K562 (cell line): ENCODE data around the gene KIF7. TPM values are rescaled to one million over a fixed set of nuclear protein-coding genes. Genes with fewer than 3 reads are reported as not detected.
A peak's percentile ranks its signal among the peaks of the same experiment; 100 is the strongest.

Experiments used
- ATAC-seq: fragments of 200-7000 bp; cut with Tn5 transposase; 3 replicates; pipeline ENCODE4 v1.9.1; 2020; ENCODE audit warnings: moderate library complexity
- BruUV-seq: library from RNA; stranded (reverse); fragments of 400-500 nt; replicated peaks from 2 replicates; lab custom pipeline; 2021; lab: Mats Ljungman, UMichigan
- CTCF ChIA-PET: fragments of 300-600 bp; formaldehyde crosslinking; extraction: SDS; loops from one replicate; lab custom pipeline; 2021; ENCODE audit warnings: low intra/inter-chr PET ratio; lab: Yijun Ruan, JAX
- POLR2A ChIA-PET: fragments of 300-600, 350-650 bp; sonication (Branson Sonifier 250); formaldehyde crosslinking; extraction: SDS; loops from one replicate; lab custom pipeline; 2021; ENCODE audit warnings: antibody characterized with exemption, inconsistent platforms; lab: Yijun Ruan, JAX
- DNase-seq, 4 experiments: peaks; one replicate each; pipeline versions ENCODE4 v3.0.0 to v3.0.0-alpha.2; 2011 to 2018; ENCODE audit warnings: low spot score in 3 of 4, mixed read lengths in 3 of 4; ENCODE audit errors: extremely low read depth in 1 of 4
- FAIRE-seq: peaks from 2 replicates; lab custom pipeline; 2011; peaks lifted over from hg19 to GRCh38; lab: Jason Lieb, UNC
- H2AFZ ChIP-seq: 2 replicates; pipeline ENCODE4 v1.6.0; 2011; ENCODE audit warnings: low read depth, low read length, control low read depth, inconsistent platforms
- H3K27ac ChIP-seq: fragments of 200-600 bp; 3 replicates; pipeline ENCODE4 v1.8.0; 2011; ENCODE audit warnings: low read depth, mild to moderate bottlenecking, control low read depth, inconsistent platforms, low read length, moderate library complexity, mixed read lengths; ENCODE audit errors: extremely low read depth
- H3K27me3 ChIP-seq, 2 experiments: fragments of 300-600 bp in 1 of 2; 2 replicates in 1 of 2; 3 replicates in 1 of 2; pipeline versions ENCODE4 v1.6.0 to v1.8.0; 2011; ENCODE audit warnings: inconsistent platforms in 2 of 2, low read length in 2 of 2, mild to moderate bottlenecking in 1 of 2, mixed read lengths in 1 of 2, moderate library complexity in 1 of 2; ENCODE audit not compliant: control insufficient read depth in 2 of 2, insufficient read depth in 2 of 2
- H3K36me3 ChIP-seq: fragments of 300-600 bp; 3 replicates; pipeline ENCODE4 v1.8.0; 2011; ENCODE audit warnings: mild to moderate bottlenecking, low read length, inconsistent platforms; ENCODE audit not compliant: control insufficient read depth, insufficient read depth
- H3K4me1 ChIP-seq, 2 experiments: fragments of 200-600 bp in 1 of 2; replicated peaks in 1 of 2; 2 replicates in 1 of 2; 3 replicates in 1 of 2; pipeline versions ENCODE4 v1.5.1 to v1.8.0; 2011; ENCODE audit warnings: inconsistent platforms in 2 of 2, low read length in 2 of 2, mild to moderate bottlenecking in 1 of 2, mixed read lengths in 1 of 2, moderate library complexity in 1 of 2; ENCODE audit not compliant: control insufficient read depth in 2 of 2, insufficient read depth in 2 of 2
- H3K4me2 ChIP-seq: 2 replicates; pipeline ENCODE4 v1.6.1; 2011; ENCODE audit warnings: low read length, control low read depth, inconsistent platforms, mixed read lengths; ENCODE audit not compliant: insufficient read depth
- H3K4me3 ChIP-seq: fragments of 200-600 bp; sonication (generic), shearing (Covaris generic); 2 replicates; pipeline ENCODE4 v1.5.1; 2016; ENCODE audit warnings: control low read depth, inconsistent platforms
- H3K79me2 ChIP-seq: fragments of 200-600 bp; 3 replicates; pipeline ENCODE4 v1.8.0; 2011; ENCODE audit warnings: low read length, inconsistent platforms; ENCODE audit not compliant: control insufficient read depth, insufficient read depth
- H3K9ac ChIP-seq, 2 experiments: 2 replicates each; pipeline versions ENCODE4 v1.6.0 to v1.6.1; 2011; ENCODE audit warnings: low read depth in 2 of 2, low read length in 2 of 2, control low read depth in 1 of 2, inconsistent platforms in 1 of 2, mild to moderate bottlenecking in 1 of 2, mixed read lengths in 1 of 2; ENCODE audit not compliant: insufficient read depth in 1 of 2
- H3K9me1 ChIP-seq: one replicate; pipeline ENCODE4 v1.6.0; 2011; ENCODE audit warnings: inconsistent platforms, mild to moderate bottlenecking, low read length, moderate library complexity; ENCODE audit not compliant: control insufficient read depth, insufficient read depth
- H3K9me3 ChIP-seq: replicated peaks from 2 replicates; pipeline ENCODE4 v1.5.1; 2011; ENCODE audit warnings: low read depth, low read length, inconsistent platforms; ENCODE audit not compliant: control insufficient read depth, insufficient read depth
- H4K20me1 ChIP-seq: replicated peaks from 2 replicates; pipeline ENCODE4 v1.6.1; 2011; ENCODE audit warnings: low read length, inconsistent platforms, mixed read lengths; ENCODE audit not compliant: control insufficient read depth, insufficient read depth
- CEBPB ChIP-seq: fragments of 450-650 bp; IDR thresholded peaks from 2 replicates; pipeline ENCODE4 v1.6.1; 2016; ENCODE audit warnings: missing genetic modification characterization, missing compliant biosample characterization
- CGGBP1 ChIP-seq: fragments of 250-450 bp; sonication (Bioruptor Pico); IDR thresholded peaks from 2 replicates; pipeline ENCODE4 v1.9.0; 2021; ENCODE audit warnings: mild to moderate bottlenecking
- ESRRB ChIP-seq: fragments of 250-450 bp; sonication (Bioruptor Pico); IDR thresholded peaks from 2 replicates; pipeline ENCODE4 v1.5.0; 2020; ENCODE audit warnings: mild to moderate bottlenecking, moderate library complexity, borderline replicate concordance
- ETS2 ChIP-seq: IDR thresholded peaks from 2 replicates; pipeline ENCODE4 v1.6.1; 2016; ENCODE audit warnings: borderline replicate concordance, missing genetic modification characterization, mild to moderate bottlenecking, moderate library complexity, missing compliant biosample characterization; ENCODE audit not compliant: poor library complexity, severe bottlenecking
- RBM14 ChIP-seq: fragments of 200-400 bp; formaldehyde crosslinking; IDR thresholded peaks from 2 replicates; pipeline ENCODE4 v1.6.1; 2018; ENCODE audit warnings: low read depth, mild to moderate bottlenecking, low read length, moderate library complexity, borderline replicate concordance; ENCODE audit not compliant: insufficient read depth
- ZNF274 ChIP-seq: IDR thresholded peaks from 2 replicates; pipeline ENCODE4 v1.6.1; 2011; ENCODE audit warnings: low read depth, mild to moderate bottlenecking, low read length, moderate library complexity, borderline replicate concordance
- WGBS: fragments of 100-300 bp; shearing (Covaris generic); methylation state at CpG from one replicate; pipeline ENCODE4 v1.1.6; 2016; ENCODE audit warnings: low coverage, mixed read lengths; ENCODE audit not compliant: insufficient coverage; ENCODE audit errors: missing lambda C conversion rate; 5-methylcytosine and 5-hydroxymethylcytosine counted together
- in situ Hi-C: fragments of 300-500 bp; cut with MboI; formaldehyde crosslinking; loops from 4 replicates; pipeline ENCODE4 v1.15.0; 2018; ENCODE audit warnings: inconsistent platforms, mixed read lengths
- intact Hi-C: fragments of 100-400 bp; cut with micrococcal nuclease; formaldehyde crosslinking; loops from 2 replicates; pipeline ENCODE4 v1.14.2; 2022
- polyA plus RNA-seq, 8 experiments: library from polyadenylated mRNA; depleted of rRNA in 4 of 8; stranded (reverse) in 5 of 8; unstranded in 3 of 8; fragments of >200 nt; fragmentation: Nextera tagmentation in 2 of 8; fragmentation: Illumina TruSeq in 1 of 8; extraction: Ambion mirVana in 2 of 8; extraction: Trizol in 1 of 8; gene quantifications; 2 replicates each; pipeline versions ENCODE4 v1.2.1 to v1.2.3, GENCODE V29; 2011 to 2014; ENCODE audit warnings: inconsistent platforms in 1 of 8, missing spikeins in 1 of 8
- total RNA-seq, 7 experiments: library from RNA; depleted of rRNA in 6 of 7; stranded (reverse); fragments of >200 nt in 6 of 7; fragmentation: Illumina TruSeq in 2 of 7; extraction: Trizol in 2 of 7; gene quantifications; 2 replicates each; pipeline versions ENCODE4 v1.2.1 to v1.2.3, GENCODE V29; 2011 to 2021; ENCODE audit warnings: low replicate concordance in 1 of 7

Gene KIF7
- total and polyA plus RNA-seq, 9 of the 15 experiments (the other 6 are each of a cell fraction or from before 2014, with no cell fraction given) = 0.04 to 2.0 (median 0.58) TPM

GRCh38 chr15:89611317-89611716 is 44.0 kb downstream of the KIF7 start:
- Histone ChIP-seq H3K4me1 (no peaks in the 10 kb centered on the region), H3K9me3 (no peaks in the 10 kb centered on the region), H3K27ac (no peak overlapping the region), H3K4me3 (no peak overlapping the region), H3K9ac (no peak overlapping the region), H3K9me1 (no peaks in the 10 kb centered on the region), H3K79me2 (peaks cover 13% of the 10 kb centered on the region; the same call in 2 of the 3 replicates), H3K4me2 (no peak overlapping the region), H2AFZ (no peak overlapping the region), H3K27me3 (no peaks in the 10 kb centered on the region), H4K20me1 (no peaks in the 10 kb centered on the region; the same call in 1 of the 2 replicates), H3K36me3 (peaks cover 95% of the 10 kb centered on the region)
- in situ Hi-C loops = no loop called here
- DNase-seq (no peak), ATAC-seq (no peak), FAIRE-seq (peak; percentile 32)
- BruUV-seq = no TSS peak
- whole genome bisulfite sequencing = 95% methylated on average over 2 of the region's 2 CpGs
- ChIA-PET POLR2A (interaction anchor here (2.2 kb wide), 1 partner anchor 9 kb away, joined by 7 read pairs; no protein-coding TSS in a partner anchor), CTCF (no interaction called here)
- no peak for TF ChIP-seq ETS2
- TF ChIP-seq CEBPB (tag) = no peak
- TF ChIP-seq CGGBP1 (CRISPR knock-in tag) = no peak
- TF ChIP-seq ZNF274 = no peak
- no peak for TF ChIP-seq RBM14
- TF ChIP-seq ESRRB (CRISPR knock-in tag) = no peak
- intact Hi-C loops = no loop called here
